HG02973 (cell line): ENCODE data around the gene NRF1.
"Not testable (repeated sequence)": the region's sequence is repeated elsewhere in the genome, so short reads cannot be mapped to it uniquely, and the experiment has no call there.

Experiments
- ATAC-seq: cut with Tn5 transposase; IDR thresholded peaks from one replicate; pipeline ENCODE4 v1.9.1; 2021; ENCODE audit warnings: moderate library complexity; ENCODE audit not compliant: unreplicated experiment

The NRF1 gene

DNA sequence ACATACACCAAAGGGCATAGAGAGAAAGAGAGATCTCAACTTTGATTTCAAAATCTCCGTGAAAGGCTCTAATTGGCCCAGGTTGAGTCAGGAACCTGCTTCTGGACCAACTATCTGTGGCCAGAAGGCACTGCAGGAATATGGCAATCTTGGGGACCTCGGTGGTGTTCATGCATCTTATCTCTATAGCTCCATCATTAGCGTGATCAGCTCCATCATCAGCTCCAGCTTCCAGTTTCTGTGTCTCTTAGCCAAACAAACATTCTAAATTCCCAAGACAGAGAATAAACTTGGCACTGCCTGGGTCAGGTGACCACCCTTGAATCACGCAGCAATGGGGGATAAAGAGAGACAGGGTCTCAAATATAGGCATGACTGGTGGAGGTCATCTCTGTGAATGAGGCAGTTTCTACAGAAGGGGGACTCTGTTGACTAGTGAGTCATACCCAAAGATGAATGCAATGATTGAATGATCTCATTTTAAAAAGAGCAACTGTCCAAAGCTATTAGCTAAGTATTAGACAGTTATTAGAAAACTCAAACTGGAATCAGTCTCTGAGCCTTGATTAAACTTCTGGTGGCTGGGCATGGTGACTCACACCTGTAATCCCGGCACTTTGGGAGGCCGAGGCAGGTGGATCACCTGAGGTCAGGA is 5.4 kb upstream of the NRF1 start:
- no peak for ATAC-seq

DNA sequence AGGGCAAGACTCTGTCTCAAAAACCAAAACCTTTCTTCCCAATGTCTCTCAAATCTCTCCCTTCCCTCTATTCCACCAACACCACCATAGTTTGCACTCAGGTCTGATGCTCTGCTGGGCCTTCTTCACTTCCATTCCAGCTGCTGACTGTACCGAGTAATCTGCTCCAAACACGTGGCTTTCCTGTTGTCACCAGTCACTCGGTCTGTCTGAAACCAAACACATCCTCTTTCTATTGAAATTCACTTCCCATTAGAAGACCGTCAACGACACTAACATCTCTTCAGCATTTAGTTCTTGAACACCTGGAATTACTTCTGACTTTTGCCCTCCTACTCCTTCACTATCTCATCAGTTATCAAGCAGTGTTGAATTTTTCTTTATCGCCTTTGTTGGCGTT is 4.7 kb upstream of the NRF1 start:
- no peak for ATAC-seq

DNA sequence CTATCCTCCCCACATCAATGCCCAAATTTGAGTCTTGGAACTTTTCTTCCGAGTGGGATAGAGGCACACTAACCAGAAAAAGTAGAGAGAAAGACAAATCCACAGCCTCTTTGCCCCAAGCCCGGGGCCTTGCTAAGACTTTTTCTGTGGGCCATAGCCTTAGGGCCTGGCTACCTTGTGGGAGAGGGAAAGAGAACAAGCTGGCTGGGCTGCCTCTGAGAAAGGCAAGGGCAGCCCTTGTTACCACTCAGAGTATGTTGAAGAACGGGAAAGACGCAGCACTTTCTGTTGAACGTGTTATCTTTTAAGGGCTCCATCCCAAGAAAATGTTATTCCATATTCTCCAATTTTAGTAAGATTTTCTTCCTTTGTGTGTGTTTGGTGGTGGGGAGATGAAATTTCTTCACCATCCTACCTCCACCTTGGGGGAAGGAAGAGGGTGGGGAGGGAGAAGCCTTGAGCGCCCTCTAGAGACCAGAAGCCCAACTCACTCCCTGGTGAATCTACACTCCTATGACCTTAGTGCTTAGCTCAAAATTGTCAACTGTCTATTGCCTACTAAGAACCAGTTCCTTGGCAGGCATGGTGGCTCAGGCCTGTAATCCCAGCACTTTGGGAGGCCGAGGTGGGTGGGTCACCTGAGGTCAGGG is 3.9 kb upstream of the NRF1 start:
- no peak for ATAC-seq

DNA sequence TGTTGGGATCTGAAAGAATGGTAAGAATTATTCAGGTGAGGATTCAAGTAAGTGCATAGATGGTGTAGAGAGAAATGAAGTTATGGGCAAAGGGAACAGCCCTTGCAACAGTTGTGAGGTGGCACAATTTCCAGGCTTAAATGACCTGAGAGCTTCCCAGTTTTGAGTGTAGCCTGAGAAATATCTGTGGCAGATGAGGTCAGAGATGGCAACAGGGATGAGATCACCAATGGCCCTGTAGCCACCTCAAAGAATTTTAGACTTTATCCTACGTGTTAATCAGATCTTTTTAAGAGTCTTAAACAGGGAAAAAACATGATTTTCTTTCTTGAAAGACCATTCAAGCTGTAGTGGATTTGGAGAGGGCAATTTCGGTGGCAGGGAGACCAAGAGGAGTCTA is 1.9 kb upstream of the NRF1 start:
- no peak for ATAC-seq

DNA sequence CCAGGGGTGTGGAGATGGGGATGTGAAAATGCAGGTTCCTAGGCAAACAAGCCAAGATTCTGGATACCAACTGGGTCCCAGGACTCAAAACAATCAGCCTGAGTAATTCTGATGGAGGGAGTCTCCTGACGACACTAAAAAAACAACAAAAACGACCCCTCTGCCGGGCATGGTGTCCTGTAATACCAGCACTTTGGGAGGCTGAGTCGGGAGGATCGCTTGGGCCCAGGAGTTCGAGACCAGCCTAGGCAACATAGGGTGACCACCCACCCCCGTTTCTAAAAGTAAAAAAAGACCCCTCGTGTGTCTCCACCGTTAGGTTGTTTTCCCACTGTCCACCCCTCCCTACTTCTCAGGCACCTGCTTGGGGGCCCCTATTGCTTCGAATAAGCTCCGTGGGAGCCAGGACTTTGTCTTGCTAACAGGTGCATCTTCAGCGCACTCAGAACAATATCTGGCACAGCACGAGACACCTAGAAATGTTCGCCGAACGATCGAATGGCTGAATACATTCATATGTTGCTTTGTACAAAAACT is 743 bp upstream of the NRF1 start:
- no peak for ATAC-seq

DNA sequence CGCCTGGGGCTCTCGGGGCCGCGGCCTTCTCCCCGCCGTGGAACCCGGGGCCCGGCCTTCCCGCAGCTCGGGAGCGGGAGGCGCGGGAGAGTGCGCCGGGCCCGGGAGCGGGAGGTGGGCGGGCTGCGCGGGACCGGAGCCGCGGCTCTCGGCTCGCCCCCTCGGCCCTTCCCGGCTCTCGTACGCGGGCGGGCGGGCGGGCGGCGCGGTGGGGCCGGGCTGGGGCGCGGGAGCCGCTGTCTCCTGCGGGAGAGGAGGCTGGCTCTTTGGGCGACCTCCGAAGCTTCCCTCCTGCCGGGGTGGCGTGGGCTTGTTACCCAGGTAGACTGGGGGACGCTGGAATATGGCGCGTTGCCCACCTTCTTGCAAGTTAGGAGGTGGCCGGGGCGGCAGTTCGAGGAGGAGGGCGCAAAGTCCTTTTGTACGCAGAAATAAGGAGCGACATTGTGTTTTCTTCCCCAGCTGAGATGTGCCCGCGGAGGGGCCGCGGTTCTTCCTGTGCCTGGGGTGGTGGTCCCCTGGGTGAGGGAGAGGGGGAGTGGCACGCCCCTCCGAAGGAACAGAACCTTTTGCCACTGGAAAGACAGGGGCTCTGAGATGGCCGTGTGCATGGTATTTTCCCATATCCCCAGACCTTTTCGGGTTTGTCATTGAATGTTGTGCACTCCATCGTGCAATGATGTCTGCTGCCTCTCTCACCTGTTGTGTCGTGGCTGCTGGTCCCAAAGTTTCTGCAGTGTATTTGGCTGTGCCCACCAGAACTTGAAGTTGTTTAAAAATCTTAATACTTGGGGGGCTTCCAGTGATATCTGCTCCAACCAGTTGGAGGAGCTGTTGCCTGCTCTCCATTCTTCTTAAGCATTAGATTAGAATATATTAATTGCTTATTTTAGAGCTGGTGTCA is 844 bp downstream of the NRF1 start:
- ATAC-seq = peak; percentile 6

DNA sequence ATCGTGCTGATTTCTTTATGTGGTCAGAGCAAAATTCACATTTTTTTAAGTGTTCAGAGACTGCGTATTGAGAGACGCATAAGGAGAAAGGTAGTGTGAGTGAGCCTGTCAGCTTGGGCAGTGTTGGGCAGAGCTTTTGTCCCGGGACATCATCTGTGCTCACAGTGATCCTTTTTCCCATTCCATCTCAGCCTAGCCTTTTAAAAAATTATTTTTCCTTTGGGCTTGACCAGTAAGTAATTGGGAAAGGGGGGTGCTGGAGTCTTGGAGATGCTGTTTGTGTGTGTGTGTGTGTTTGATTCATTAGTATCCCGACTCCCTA is 1.5 kb downstream of the NRF1 start:
- no peak for ATAC-seq

DNA sequence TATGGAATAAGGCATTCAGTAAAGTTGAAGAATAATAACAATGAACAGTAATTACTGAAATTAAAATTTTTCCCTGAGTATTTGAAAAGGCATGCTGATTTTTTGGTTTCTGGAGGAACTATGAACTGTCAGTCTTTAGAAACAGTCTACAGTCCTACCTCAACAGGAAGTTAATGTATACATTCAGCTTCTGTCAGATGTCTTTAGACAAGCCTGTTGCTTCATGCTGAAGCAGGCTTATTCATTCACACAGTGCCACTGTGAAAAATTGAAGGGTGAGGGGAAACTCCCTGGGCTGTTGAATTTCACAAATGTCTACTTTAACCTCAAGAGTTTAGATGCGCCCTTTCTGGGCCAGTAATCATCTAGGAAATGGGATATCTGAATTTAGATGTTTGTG is 3.5 kb downstream of the NRF1 start:
- no peak for ATAC-seq

DNA sequence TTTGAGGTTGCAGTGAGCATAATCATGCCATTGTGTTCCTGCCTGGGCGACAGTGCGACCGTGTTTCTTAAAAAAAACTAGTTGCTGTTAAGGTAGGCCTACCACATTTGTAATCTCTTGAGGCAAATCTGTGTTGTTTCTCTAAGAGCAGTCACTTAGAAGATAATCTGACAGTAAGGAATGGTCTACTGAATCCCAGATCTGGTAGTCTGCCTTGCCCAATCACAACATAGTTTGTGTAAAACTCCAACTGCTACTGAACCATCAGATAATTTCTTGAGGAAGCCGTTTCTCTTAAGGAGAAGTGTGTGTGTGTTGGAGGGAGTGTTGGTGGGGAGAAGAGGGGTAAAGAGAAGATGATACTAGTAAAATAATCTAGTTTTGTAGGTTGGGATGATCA is 5.0 kb downstream of the NRF1 start:
- ATAC-seq = no peak

DNA sequence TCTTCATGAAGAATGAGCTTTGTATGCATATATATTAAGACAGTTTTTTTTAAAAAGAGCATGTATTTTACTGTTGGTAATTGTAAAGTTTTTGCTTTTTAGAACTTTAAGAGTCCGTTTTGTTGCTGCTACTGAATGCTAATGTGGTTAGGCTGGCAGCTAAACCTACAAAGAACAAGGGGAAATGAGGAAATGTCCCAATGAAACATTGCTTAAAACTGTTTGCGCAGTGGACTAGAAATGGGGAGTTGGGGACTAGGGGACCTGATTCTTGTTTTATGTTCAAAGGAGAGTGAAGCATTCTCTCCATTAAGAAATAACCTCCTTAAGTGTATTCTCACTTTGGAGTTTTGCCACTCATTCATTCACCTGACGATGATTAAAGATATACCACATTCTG is 5.7 kb downstream of the NRF1 start:
- ATAC-seq = no peak

DNA sequence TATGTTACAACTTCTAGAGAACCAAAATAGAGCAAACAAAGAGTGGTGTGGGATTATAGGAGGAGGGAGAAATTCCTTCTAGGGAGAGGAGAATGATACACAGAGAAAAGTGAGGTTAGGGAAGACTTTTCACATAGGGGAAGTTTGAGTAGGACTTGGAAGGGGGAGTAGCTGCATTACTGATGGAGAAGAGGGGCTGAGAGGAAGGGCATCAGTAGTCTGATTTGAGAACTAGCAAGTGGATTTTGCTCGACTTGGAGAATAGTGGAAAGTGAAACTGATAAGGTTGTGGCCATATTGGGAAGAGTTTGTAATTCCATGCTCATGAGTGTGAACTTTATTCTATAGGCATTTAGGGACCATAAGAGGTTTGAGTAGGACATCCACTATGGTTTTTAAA is 6.1 kb downstream of the NRF1 start:
- ATAC-seq = no peak

DNA sequence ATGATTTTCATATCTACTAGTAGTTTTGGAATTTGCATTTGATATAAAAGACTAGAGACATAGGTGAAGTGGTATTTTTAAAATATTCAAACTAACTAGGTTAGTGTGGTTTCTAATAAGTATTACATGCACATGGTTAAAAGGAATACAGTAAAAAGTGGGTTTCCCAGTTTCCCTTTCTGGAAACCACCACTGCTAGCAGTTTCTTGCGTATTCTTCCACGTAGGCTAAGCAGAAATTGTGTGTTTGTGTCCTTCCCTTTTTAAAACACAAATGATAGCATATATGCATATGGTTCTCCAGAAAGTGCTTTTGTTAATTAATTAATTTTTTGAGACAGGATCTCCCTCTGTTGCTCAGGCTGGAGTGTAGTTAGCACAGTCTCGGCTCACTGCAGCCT is 15.4 kb downstream of the NRF1 start:
- ATAC-seq = no peak

DNA sequence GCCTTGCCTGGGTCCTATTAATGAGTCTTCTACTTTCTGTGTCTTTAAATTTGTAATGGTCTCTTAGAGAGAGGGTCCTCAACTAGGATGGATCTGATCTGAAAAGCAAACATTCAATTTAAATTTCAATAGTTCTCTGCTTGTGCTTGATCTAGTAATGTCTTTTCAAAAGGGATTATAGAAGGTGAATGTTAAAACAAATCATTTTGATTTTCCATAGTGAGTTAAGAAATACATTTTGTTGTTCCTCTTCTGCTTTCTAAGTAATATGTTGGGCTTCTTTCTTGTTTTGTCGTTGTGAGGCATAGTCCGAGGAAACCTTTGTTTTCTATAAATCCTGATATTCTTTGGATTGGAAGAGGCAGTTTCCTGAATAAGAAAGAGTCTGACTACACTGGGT is 18.8 kb downstream of the NRF1 start:
- ATAC-seq = no peak

DNA sequence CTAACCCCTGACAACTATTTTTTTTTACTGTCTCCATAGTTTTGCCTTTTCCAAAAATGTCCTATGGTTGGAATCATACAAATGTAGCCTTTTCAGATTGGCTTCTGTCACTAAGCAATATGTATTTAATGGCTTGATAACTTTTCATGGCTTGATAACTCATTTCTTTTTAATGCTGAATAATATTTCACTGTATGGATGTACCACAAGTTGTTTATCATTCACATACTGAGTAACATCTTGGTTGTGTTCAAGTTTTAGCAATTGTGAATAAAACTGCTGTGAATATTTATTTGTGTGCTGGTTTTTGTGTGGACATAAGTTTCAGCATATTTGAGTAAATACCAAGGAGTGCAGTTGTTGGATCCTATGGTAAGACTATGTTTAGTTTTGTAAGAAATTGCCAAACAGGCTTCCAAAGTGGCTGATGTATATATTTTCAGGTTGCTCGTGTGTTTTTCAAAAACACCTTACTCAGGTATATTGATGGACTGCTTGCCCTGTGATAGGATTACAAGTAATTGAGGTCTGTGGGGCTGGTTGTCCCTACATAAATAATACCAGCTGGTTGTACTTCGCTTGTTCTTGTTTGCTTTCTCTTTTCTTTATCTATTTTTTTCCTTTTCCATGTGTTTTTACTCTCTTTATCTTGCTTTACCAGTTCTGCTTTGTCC is 23.0 kb downstream of the NRF1 start:
- ATAC-seq = no peak

DNA sequence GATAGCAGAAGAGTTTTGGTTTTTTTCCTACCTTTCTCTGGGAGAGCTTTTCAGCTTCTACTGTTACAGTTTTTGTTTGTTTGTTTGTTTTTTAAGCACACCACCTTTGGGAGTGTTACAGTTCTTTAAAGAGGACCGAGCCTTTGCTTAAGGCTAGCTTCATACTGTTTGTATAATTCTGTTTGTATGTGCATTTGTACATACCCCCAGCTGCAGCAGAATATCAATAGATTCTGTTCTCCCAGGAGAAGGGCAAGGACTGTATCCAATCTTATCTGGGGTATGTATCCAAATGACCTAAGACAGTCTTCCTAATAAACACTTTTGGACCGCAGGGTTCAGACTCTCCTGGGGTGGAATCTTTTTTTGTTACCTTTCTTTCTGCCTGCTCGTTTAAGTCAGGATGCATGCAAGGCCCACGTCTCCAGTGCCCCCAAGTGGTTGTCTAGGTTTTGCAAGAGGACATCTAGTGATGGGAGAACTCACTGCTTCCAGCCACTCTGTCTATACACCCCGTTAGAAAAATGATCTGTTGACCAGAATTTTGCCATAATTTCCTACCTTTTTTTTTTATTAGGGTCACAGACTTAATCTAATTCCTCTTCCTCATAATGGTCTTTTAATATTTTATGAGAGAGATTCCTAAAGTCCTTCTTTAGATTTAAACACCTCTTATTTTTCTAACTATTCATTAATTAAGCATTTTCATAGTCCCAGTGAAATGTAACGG is 23.9 kb downstream of the NRF1 start:
- peak; percentile 70 for ATAC-seq

DNA sequence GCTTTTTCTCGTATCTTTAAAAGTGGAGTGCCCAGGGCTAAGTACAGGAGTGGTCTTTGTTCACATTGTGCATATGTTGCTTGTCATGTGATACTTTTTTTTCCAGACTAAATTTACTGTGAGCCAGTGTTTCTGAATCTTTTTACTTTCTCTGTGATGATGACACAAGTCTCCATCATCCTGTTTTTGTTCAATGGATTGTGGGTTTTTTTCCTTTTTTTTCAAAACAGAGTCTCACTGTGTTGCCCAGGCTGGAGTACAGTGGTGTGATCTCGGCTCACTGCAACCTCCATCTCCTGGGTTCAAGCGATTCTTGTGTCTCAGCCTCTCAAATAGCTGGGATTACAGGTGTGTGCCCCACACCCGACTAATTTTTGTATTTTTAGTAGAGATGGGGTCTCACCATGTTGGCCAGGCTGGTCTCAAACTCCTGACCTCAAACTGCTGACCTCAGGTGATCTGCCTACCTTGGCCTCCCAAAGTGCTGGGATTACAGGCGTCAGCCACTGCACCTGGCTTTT is 24.6 kb downstream of the NRF1 start:
- not testable (repeated sequence) for ATAC-seq

DNA sequence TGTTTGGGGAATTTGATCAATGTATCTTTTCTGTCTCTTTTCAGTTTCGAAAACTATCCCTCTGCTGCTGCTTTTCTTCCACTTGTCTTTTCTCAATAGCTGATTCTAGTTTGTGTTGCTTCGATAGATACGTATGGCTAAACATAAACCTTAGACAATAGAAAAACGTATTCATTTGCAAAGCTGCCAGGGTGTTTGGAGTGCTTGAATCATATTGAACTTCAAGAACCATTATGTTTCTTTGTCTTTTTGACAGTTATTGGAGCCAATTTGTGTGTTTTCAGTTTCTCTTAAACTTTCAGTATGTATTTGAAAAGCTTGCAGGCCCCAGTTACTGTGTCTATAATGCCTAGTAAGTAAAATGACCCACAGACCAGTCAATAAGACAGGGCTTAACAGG is 25.1 kb downstream of the NRF1 start:
- ATAC-seq = no peak

DNA sequence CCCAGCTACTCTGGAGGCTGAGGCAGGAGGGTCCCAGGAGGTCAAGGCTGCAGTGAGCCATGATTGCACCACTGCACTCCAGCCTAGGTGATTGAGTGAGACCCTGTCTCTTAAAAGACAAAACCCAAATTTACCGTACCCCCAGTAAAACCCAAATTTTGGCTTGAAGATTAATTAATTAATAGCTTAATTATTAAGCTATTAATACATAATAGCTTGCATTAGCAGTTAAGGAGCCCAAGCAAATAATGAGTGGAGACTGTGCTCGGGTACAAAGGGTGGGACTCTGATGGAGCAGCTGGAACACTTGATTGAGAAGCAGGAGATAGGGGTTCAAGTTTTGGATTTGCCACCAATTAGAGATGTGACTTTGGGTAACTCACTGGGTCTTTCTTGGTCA is 28.9 kb downstream of the NRF1 start:
- no peak for ATAC-seq

DNA sequence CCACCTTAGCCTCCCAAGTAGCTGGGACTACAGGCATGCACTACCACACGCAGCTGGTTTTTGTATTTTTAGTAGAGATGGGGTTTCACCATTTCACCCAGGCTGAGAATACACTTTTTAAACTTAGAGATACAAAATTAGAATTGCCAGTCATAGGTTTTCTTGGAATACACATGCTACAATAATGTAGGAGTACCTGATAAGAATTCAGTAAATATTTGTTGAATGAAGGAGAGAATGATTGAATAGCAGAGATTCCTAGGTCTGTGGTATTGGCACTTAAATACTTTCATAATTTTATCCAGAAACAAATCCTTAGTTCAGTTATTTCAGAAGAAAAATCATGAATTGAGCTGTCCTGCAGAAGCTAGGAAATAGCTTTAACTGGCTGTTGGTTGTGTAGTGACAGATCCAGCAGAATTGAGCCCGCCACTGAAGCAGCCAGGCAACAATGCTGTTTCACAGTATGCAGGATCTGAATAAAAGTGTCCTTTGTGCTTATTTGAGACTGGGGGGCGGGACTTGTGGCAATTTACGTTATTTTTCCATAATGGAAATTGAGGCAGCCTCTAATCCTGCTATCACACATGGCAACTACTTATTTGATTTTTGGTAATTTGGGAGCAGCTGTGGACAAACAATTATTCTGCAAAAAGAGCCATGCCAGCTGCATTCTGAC is 31.5 kb downstream of the NRF1 start:
- no peak for ATAC-seq
